ENCODE measurements around the gene RITA1. TPM values are rescaled to one million over a fixed set of nuclear protein-coding genes. Genes with fewer than 3 reads are reported as not detected.

Gene RITA1
- total and polyA plus RNA-seq, 2 donors (not counting 1 experiment from before 2014, with no cell fraction given): 8.1 to 17.9 TPM

GRCh38 chr12:113239811-113240331 is 54.4 kb downstream of the RITA1 start:
- POLR2A ChIA-PET: interaction anchor here (0.6 to 1.1 kb wide), 2 partner anchors 10 to 105 kb away, joined by 3 to 4 read pairs; no protein-coding TSS in a partner anchor
- H3K9me3 Mint-ChIP-seq (ENCODE audit: insufficient read depth): no peaks in the 10 kb centered on the region
- Histone ChIP-seq H3K4me3 (ENCODE audit: control extremely low read depth in 1 of 5, extremely low read depth in 1 of 5, insufficient read depth in 1 of 5, low read depth in 2 of 5, low read length in 4 of 5) (no peak overlapping the region), H3K36me3 (replicated peaks in 1 of 2; ENCODE audit: control extremely low read depth in 1 of 2, control insufficient read depth in 1 of 2, extremely low read depth in 1 of 2, insufficient read depth in 2 of 2, low read length in 1 of 2) (peaks cover 0 to 38% of the 10 kb centered on the region in 2 experiments), H3K4me1 (ENCODE audit: control insufficient read depth in 2 of 2, insufficient read depth in 2 of 2, low read length in 2 of 2) (peaks cover 34 to 48% of the 10 kb centered on the region in 2 donors), H3K4me2 (replicated peaks; ENCODE audit: low read depth, low read length, poor library complexity, severe bottlenecking) (peak overlapping the region; percentile 23), H3K27me3 (replicated peaks in 1 of 4; ENCODE audit: control extremely low read depth in 1 of 4, control insufficient read depth in 3 of 4, insufficient read depth in 4 of 4, low read length in 3 of 4) (no peaks in the 10 kb centered on the region), H2AFZ (ENCODE audit: insufficient read depth, low read depth, low read length, poor library complexity, severe bottlenecking) (no peak overlapping the region), H3K9ac (ENCODE audit: low read length) (no peak overlapping the region), H3K27ac (ENCODE audit: low read length in 2 of 2) (peak overlapping the region in 1 of 2 donors; percentile 2), H4K20me1 (ENCODE audit: control insufficient read depth, insufficient read depth, low read length, poor library complexity, severe bottlenecking) (peaks cover 31% of the 10 kb centered on the region), H3K9me3 (ENCODE audit: control extremely low read depth in 1 of 3, control insufficient read depth in 2 of 3, insufficient read depth in 1 of 3, low read length in 2 of 3) (peaks cover 0 to 4% (median 0%) of the 10 kb centered on the region in 3 donors), H3K79me2 (ENCODE audit: control insufficient read depth, insufficient read depth, low read length) (peaks cover 56% of the 10 kb centered on the region)
- peak overlapping the region; percentile 15 for H3K4me3 Mint-ChIP-seq
- ATAC-seq (ENCODE audit: low read depth): no peak
- H3K27ac Mint-ChIP-seq: peak overlapping the region; percentile 39
- peaks cover 52% of the 10 kb centered on the region for H3K4me1 Mint-ChIP-seq
- 60% methylated on average over 12 of the region's 12 CpGs for WGBS (ENCODE audit: insufficient coverage)
- DNase-seq: no peak
- TF ChIP-seq CTCF (IDR thresholded peaks at IDR 0.05) (no peak), EZH2 (IDR thresholded peaks at IDR 0.05; ENCODE audit: borderline replicate concordance, insufficient read depth, low read depth, low read length, poor library complexity, severe bottlenecking) (no peak)
- CTCF ChIA-PET: interaction anchor here (0.5 to 1.5 kb wide), 4 partner anchors 10 to 53 kb away, joined by 3 to 5 read pairs (median 4); no protein-coding TSS in a partner anchor
- H3K27me3 Mint-ChIP-seq: no peaks in the 10 kb centered on the region
- intact Hi-C loops (cut with micrococcal nuclease): no loop called here

- ChIA-PET CTCF (interaction anchor here (0.5 to 1.5 kb wide), 5 partner anchors 10 to 54 kb away, joined by 3 to 5 read pairs (median 4); partner anchors contain the start of gene TPCN1), POLR2A (interaction anchor here (0.6 to 1.1 kb wide), 2 partner anchors 11 to 106 kb away, joined by 3 to 4 read pairs; no protein-coding TSS in a partner anchor)
- H3K27ac Mint-ChIP-seq: peak overlapping the region; percentile 39
- H3K9me3 Mint-ChIP-seq (ENCODE audit: insufficient read depth): no peaks in the 10 kb centered on the region
- H3K36me3 ChIP-seq (replicated peaks in 1 of 2; ENCODE audit: control extremely low read depth in 1 of 2, control insufficient read depth in 1 of 2, extremely low read depth in 1 of 2, insufficient read depth in 2 of 2, low read length in 1 of 2): peaks cover 0 to 38% of the 10 kb centered on the region in 2 experiments
- intact Hi-C loops (cut with micrococcal nuclease): no loop called here
- no peaks in the 10 kb centered on the region for H3K27me3 Mint-ChIP-seq
- H3K4me3 Mint-ChIP-seq: peak overlapping the region; percentile 15
- TF ChIP-seq CTCF (IDR thresholded peaks at IDR 0.05) (no peak), EZH2 (IDR thresholded peaks at IDR 0.05; ENCODE audit: borderline replicate concordance, insufficient read depth, low read depth, low read length, poor library complexity, severe bottlenecking) (no peak)
- H3K4me2 ChIP-seq (replicated peaks; ENCODE audit: low read depth, low read length, poor library complexity, severe bottlenecking): peak overlapping the region; percentile 23
- peaks cover 0 to 4% (median 0%) of the 10 kb centered on the region in 3 donors for H3K9me3 ChIP-seq (ENCODE audit: control extremely low read depth in 1 of 3, control insufficient read depth in 2 of 3, insufficient read depth in 1 of 3, low read length in 2 of 3)
- ATAC-seq (ENCODE audit: low read depth) (peak; percentile 61), DNase-seq (peak; percentile 58)
- H3K27ac ChIP-seq (ENCODE audit: low read length in 2 of 2): peak overlapping the region in 1 of 2 donors; percentile 5
- H4K20me1 ChIP-seq (ENCODE audit: control insufficient read depth, insufficient read depth, low read length, poor library complexity, severe bottlenecking): peaks cover 31% of the 10 kb centered on the region
- no peak overlapping the region for H3K4me3 ChIP-seq (ENCODE audit: control extremely low read depth in 1 of 5, extremely low read depth in 1 of 5, insufficient read depth in 1 of 5, low read depth in 2 of 5, low read length in 4 of 5)
- H3K27me3 ChIP-seq (replicated peaks in 1 of 4; ENCODE audit: control extremely low read depth in 1 of 4, control insufficient read depth in 3 of 4, insufficient read depth in 4 of 4, low read length in 3 of 4): no peaks in the 10 kb centered on the region
- H3K4me1 ChIP-seq (ENCODE audit: control insufficient read depth in 2 of 2, insufficient read depth in 2 of 2, low read length in 2 of 2): peaks cover 34 to 48% of the 10 kb centered on the region in 2 donors
- H3K4me1 Mint-ChIP-seq: peaks cover 52% of the 10 kb centered on the region
- H2AFZ ChIP-seq (ENCODE audit: insufficient read depth, low read depth, low read length, poor library complexity, severe bottlenecking): no peak overlapping the region
- 100% methylated on average over 1 of the region's 3 CpGs for WGBS (ENCODE audit: insufficient coverage)
- no peak overlapping the region for H3K9ac ChIP-seq (ENCODE audit: low read length)
- H3K79me2 ChIP-seq (ENCODE audit: control insufficient read depth, insufficient read depth, low read length): peaks cover 58% of the 10 kb centered on the region
These were observed 54.9 kb downstream of the RITA1 start for GRCh38 chr12:113240395-113240794.
